T-helper 1 cell (primary cell): ENCODE data around the gene NKAIN2.
"Not testable (repeated sequence)": the region's sequence is repeated elsewhere in the genome, so short reads cannot be mapped to it uniquely, and the experiment has no call there.

ENCODE experiments used
- DNase-seq, 5 donors: peaks; one replicate each; pipeline ENCODE4 v3.0.0-alpha.2; 2012 to 2020

NKAIN2 gene

DNA sequence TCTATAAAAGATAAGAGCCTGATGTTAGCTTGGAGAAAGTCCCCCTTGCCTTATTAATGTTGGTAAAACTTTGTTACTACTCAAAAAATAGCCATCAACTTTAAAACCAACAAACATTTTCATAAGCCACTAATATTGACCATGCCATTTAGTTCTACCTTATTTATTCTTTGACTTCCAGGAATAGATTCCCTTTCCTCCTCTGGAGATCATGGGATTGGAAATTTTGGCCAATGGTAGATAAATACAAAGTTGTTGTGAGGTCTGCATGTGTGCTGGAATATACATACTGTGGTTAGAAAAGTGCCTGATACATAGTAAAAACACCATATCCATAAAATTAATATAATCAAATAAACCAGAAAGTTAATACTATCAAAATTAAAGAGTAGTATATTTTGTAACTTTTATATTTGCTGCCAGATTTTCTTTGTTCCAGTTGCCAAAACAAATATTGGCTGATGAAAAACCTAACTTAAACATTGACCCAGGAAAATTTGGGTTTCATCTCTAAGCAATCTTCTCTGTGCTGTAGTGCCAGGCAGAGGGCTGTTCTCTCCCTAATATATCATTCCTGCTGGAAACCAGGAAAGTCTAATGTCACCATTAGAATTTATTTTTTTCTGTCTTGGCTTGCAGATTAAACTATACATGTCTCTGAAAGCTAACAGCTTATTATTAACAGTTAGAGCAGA is 169.1 kb downstream of the NKAIN2 start:
- no peak for DNase-seq

DNA sequence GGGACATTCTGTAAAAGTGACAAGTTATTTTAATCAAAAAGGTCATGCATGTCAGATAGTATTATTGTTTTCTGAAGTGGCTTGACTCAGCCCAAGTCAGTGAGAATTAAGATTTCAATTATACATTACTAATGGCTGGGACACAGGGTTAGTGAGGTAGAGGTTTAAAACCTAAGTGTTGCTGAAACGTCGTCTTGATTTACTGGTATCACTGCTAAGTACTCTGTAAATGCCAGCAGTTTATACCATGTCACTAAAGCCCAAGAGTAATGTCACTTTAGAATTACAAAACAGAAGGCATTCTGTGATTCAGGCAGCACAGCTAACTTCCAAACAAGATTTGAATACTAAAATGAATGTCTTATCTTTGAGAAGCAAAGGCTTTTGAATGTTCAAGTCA is 176.6 kb downstream of the NKAIN2 start:
- DNase-seq: no peak

GRCh38 chr6:123986938-123987337 is 183.3 kb downstream of the NKAIN2 start:
- DNase-seq: no peak

- DNase-seq: not testable (repeated sequence)
Measured at GRCh38 chr6:123989918-123990317, 186.3 kb downstream of the NKAIN2 start.

GRCh38 chr6:123990376-123990775 is 186.7 kb downstream of the NKAIN2 start:
- DNase-seq: no peak

DNA sequence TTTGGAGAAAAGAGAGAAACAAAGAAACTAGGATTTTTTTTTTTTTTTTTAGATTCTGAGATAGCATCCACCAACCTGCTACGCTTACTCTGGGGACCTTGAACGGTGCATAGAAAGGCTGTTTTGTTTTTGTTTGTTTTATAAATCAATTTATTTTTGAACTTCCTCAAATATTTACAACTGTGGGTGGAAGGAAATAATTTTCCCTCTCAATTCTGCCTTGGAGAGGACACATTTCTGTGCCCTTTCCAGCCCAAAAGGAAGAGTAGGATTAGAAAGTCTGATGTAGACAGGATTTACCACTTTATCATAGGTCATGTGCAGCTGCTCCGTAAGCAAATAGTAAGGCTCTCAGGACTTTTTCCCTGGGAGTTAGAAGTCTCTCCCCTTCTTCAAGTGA is 190.5 kb downstream of the NKAIN2 start:
- no peak for DNase-seq

- DNase-seq: no peak
Measured at GRCh38 chr6:123994891-123995635, 191.4 kb downstream of the NKAIN2 start.

- DNase-seq: no peak
Measured at GRCh38 chr6:123997223-123997622, 193.6 kb downstream of the NKAIN2 start.

GRCh38 chr6:124002377-124003081 is 198.9 kb downstream of the NKAIN2 start:
- DNase-seq: no peak

DNA sequence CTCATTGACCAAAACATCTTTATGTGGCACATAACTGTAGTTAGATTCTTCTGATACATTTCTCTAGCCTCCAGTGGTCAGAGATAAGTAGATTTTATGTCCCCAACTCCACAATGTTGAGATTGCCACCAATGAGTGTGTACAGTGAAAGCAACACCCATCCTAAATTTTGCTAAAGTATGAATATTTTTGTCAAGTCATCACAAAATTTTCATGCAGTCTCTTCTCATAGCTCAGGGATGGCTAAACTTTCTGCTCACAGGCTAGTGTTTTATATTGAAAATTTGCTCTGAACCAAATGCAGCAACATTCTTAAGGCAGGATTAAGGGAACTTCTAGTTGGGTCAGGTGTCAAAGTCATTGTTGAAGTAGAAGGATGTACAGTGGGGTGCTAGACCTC is 203.6 kb downstream of the NKAIN2 start:
- DNase-seq: no peak

DNA sequence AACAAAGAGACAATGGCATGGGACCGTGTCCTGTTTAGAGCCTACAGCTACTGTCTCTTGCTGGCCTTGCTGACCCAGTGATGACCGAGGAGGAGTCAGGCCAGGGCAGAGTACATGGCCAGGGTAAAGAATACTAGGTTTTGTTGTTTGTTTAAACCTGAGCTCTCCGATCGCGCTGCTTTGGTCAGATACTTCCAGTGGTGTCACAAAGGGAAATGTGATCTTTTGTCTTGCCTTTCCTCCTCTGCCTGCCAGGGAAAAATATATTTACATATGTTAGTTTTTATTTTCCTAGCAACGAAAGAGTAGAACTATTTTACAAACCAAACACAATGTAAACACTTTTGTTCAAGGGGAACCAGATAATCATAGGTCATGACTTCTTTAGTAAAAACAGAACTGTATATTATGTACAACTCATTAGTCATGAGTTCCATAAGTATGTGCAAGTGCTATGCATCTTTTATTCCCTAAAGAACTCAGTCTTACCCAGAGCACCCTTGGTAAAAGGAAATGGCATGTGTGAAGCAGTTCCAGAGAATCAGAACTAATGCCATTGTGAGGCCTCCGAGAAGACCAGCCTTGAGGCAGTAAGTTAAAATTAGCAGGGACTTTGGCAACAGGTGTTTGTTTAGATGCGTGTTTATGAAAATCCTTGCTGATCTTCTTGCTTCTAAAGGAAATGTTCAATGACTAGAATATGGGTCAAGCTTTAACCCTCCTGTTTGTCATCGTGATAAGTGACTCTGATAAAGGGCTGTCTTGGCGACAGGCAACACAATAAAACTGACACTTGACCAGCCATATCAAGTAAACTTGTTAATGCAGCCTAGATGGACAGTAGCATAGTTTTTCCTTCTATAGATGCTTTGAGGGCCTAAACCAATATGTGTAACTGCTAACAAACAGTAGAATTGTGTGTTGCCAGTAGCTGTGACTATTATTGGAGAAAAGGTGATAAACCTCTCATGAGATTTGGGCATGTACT is 204.6 kb downstream of the NKAIN2 start:
- DNase-seq: no peak

GRCh38 chr6:124008988-124009765 is 205.5 kb downstream of the NKAIN2 start:
- no peak for DNase-seq

GRCh38 chr6:124010574-124010973 is 206.9 kb downstream of the NKAIN2 start:
- no peak for DNase-seq

DNA sequence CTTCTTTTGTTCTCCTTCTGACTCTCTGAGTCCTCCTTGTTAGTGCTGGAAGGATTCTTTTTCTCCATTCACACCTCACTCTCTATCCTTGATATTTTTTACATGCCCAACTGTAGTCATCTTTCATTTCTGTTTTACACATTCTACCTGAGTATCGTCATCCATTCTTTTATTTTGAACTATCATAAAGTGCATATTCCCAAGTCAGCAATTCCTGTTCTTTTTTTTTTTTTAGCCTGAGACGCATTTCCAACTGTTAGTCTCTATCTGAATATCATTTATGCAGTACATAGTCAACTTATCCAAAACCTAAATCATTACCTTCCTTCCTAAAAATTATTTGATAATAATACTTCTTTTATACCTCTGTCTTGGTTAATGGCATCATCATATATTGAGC is 207.5 kb downstream of the NKAIN2 start:
- no peak for DNase-seq

- DNase-seq: not testable (repeated sequence)
Measured at GRCh38 chr6:124022051-124022450, 218.4 kb downstream of the NKAIN2 start.

- DNase-seq: no peak
Measured at GRCh38 chr6:124022641-124023040, 219.0 kb downstream of the NKAIN2 start.

DNA sequence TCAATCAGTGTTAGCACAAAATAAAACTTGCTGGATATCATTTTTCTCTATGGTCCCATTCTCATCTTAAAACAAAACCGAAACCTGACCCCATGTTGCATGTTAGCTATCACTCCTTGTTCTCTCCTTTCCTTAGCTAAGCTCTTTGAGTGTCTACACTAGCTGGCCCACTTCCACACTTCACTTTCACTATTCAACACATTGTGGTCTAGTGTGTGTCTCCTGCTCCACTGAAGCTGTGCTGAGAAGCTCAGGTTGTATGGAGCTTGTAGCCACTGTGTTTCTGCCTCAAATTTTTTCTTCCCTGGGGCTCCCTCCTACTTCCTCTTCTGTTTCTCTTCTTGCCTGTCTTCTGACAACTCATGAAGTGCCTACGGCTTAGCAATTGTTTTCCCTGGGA is 223.0 kb downstream of the NKAIN2 start:
- DNase-seq: no peak

DNA sequence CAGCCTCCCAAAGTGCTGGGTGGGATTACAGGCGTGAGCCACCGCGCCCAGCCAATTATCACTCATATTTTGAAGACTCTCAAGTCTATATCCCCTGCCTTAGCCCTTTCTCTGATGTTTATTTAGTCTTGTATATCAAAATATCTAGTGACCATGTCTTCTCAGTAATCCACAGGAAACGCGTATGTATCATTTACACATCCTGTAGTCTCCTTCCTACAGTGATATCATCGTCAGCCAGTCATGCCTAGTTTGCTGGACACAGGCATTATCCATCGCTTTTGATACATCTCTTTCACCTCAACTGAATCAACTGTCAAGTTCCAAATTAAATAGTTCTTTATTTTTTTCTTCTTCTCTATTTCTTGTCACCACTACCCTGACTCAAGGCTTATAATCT is 223.7 kb downstream of the NKAIN2 start:
- no peak for DNase-seq

- no peak for DNase-seq
Measured at GRCh38 chr6:124028117-124028516, 224.5 kb downstream of the NKAIN2 start.

DNA sequence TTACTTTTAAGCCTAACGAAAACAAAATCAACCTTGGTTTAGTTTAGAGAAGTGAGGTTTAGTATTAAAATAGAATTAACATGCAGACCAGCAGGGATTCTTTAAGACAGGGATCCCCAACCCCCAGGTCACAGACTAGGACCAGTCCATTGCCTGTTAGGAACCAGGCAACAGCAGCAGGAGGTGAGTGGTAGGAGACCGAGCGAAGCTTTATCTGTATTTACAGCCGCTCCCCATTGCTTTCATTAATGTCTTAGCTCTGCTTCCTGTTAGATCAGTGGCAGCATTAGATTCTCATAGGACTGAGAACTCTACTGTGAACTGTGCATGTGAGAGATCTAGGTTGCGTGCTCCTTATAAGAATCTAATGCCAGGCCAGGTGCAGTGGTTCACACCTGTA is 225.9 kb downstream of the NKAIN2 start:
- no peak for DNase-seq

GRCh38 chr6:124033501-124033900 is 229.8 kb downstream of the NKAIN2 start:
- no peak for DNase-seq

- no peak for DNase-seq
Measured at GRCh38 chr6:124036384-124036783, 232.7 kb downstream of the NKAIN2 start.
